ENCODE measurements around the gene CUL5.
A peak's percentile ranks its signal among the peaks of the same experiment; 100 is the strongest.

Gene CUL5

DNA sequence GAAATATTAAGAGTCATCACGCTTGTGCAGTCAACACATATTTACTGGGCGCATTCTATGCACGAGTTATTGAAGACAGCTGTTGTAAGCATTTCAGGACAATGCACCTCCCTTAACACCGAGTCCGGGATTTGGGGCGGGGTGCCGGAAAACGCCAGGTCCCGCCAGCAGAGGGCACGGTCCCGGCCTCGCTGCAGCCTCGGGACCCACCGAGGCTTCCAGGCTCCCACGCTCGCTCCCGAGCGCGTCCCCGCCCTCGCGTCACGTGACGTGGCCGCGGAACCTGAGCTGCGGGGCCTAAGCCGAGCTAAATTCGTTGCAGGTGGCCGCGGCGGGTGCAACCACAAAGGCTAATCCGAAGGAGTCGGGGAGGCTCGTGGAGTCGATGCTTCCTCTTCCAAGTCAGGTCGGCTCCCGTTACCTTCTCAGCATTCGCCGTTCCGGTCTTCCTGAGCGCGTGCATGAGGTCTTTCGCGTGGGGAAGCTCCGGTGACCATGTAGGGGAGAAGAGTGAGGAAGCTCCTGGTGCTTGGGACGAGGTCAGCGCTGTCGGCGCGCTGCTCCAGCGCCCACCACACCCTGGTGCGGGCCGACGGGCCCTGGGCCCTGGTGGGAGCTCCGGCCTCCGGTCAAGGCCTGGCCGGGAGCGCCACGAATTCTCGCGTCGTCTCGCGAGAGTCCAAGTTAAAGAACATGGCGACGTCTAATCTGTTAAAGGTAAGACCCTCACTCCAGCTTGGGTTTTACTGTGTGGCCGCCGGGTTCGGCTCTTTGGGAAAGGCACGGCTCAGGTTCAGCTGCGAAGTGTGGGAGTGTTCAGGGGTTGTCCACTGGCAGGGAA lies at the start of gene CUL5:
Gene CUL5, plus strand, starts transcription at position 243 of the 841 bp plus-strand sequence. Its CDS starts 451 bp downstream, at position 694.
- DNase-seq = peak; percentile 93

GRCh38 chr11:107961480-107961879 lies 47.2 kb upstream of the CUL5 start:
- DNase-seq = no peak

DNA sequence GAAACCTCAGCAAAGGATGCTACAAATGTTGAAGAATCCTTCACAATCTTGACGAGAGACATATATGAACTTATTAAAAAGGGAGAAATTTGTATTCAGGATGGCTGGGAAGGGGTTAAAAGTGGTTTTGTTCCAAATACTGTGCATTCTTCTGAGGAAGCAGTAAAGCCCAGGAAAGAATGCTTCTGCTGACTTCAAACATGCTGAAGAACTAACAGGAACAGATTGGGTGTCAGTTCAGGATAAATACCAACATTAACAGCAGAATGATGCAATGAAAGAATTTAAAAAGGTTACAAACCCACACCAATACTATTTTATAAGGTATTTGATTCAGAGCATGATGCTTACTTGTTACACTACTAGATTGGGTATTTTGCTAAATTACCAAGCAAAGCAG lies 46.5 kb upstream of the CUL5 start:
- DNase-seq = no peak

GRCh38 chr11:107963091-107963490 lies 45.6 kb upstream of the CUL5 start:
- DNase-seq = no peak

DNA sequence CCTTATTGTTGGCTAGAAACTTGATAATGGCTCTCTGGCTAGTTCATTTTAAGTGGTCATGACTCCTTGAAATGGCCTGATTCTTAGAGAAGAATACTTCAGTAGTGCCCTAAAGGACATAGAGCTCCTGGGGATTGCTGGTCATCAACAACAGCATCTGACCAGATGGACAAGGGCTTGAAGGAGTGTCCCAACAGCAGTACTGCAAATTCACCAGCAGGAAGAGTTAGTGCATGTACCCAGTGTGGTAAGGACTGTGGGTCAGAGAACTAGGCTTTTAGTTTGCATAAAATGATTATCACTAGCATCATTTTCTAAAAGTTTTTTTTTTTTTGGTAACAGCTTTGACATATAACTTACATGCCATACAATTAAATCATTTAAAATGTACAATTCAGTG lies 39.5 kb upstream of the CUL5 start:
- no peak for DNase-seq

GRCh38 chr11:107970049-107970448 lies 38.6 kb upstream of the CUL5 start:
- DNase-seq = no peak

DNA sequence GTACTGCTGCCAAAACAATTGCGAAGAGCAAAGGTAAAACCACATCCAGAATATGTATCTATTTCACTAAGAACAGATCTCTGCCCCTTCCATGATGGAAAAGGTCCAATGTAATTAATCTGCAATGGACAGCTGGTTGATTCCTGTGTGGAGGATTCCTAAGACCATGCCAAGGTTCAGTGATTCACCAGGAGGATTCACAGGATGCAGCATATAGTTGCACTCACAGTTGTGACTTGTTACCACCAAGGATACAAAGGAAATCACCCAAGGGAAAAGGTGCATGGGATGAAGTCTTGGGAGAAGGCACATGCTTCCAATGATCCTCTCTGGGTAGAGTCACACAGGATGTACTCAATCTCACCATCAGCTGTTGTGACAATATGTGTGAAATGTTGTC lies 35.1 kb upstream of the CUL5 start:
- no peak for DNase-seq

GRCh38 chr11:107988397-107989158 lies 20.1 kb upstream of the CUL5 start:
- no peak for DNase-seq

GRCh38 chr11:107991868-107992414 lies 16.8 kb upstream of the CUL5 start:
- no peak for DNase-seq

- DNase-seq = no peak
Measured at GRCh38 chr11:107996006-107996776, 12.5 kb upstream of the CUL5 start.

GRCh38 chr11:107998761-107999160 lies 9.9 kb upstream of the CUL5 start:
- no peak for DNase-seq

GRCh38 chr11:107999759-108000455 lies 8.8 kb upstream of the CUL5 start:
- peak; percentile 29 for DNase-seq

DNA sequence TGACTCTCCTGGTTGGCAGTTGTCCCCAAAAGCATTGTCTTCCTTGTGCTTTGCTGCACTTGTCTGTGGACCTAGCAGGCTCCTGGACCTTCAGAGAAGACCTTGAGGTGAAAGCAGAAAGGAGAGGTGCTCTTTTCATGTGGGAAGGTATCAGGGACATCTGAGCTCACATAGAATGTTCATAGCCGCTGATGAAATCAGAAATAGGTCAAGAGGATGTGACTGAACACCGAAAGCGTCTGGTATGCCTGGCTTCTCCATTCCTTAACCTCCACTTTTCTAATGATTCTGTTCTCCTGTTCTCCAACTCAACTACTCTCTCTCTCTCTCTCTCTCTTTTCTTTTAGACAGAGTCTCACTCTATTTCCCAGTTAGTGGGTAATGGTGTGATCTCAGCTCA lies 6.2 kb upstream of the CUL5 start:
- no peak for DNase-seq

- no peak for DNase-seq
Measured at GRCh38 chr11:108003623-108004022, 5.1 kb upstream of the CUL5 start.

GRCh38 chr11:108007819-108008218 lies 879 bp upstream of the CUL5 start:
- no peak for DNase-seq

- DNase-seq = no peak
Measured at GRCh38 chr11:108009497-108010370, 1.0 kb downstream of the CUL5 start.

DNA sequence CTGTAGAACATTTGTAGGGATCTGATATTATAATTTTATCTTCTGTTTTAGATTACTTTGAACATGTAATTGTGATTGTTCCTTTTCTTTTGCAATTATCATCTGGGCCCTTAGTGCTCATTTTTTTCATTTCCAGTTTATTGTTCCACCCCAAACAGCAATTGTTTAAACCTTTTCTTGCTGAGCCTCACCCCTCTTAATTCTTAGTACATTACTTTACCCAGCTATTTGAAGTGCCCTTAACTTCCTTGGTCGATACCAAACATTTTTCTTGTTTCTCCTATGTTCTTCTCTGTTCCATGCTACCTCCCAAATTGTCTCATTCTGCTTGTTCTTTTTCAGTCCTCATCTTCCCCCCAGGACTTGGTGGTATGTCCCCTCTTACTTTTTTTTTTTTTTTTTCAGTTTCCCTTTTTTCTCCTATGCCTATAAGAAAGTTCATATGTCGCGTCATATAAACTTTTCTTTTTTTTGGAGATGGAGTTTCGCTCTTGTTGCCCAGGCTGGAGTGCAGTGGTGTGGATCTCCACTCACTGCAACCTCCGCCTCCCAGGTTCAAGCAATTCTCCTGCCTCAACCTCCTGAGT lies 3.5 kb downstream of the CUL5 start:
- DNase-seq = no peak

DNA sequence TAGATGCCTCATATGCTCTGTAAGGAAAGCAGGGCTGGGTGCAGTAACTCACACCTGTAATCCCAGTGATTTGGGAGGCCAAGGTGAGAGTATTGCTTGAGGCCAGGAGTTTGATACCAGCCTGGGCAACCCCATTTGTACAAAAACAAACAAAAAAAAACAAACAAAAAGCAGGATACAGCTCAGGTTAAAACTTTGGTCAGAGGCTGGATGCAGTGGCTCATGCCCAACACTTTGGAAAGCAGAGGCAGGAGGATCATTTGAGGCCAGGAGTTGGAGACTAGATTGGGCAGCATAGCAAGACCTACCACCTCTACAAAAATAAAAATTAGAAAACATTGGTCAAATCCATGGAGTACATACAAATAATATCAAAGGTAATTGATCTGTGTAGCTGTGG lies 7.9 kb downstream of the CUL5 start:
- no peak for DNase-seq

- DNase-seq = no peak
Measured at GRCh38 chr11:108018708-108019107, 10.0 kb downstream of the CUL5 start.

DNA sequence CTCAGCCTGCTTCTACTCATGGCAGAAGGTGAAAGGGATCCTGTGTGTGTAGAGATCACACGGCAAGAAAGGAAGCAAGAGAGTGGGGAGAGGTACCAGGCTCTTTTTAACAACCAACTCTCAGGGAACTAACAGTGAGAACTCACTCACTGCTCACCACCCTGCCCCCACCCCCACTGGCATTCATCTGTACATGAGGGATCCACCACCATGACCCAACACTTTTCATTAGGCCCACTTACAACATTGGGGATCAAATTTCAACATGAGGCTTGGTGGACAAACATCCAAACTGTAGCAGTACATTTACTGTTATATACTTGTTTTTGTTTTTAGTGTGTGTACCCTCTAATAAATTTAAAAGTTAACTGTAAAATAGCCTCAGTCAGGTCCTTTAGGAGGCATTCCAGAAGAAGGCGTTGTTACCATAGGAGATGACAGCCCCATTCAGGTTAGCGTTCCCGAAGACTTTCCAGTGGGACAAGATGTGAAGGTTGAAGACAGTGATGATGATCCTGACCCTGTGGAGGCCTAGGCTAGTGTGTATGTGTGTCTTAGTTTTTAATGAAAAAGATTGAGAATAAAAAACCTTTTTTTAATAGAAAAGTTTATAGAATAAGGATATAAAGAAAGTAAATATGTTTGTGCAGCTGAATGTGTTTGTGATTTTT lies 11.3 kb downstream of the CUL5 start:
- no peak for DNase-seq
